Measurements from ENCODE around the gene ZNF688. TPM values are rescaled to one million over a fixed set of nuclear protein-coding genes. Genes with fewer than 3 reads are reported as not detected.

The ZNF688 gene
- total and polyA plus RNA-seq, 2 of the 13 experiments (the other 11 are each of a cell fraction or from before 2014, with no cell fraction given): 2.4 to 5.4 TPM

DNA sequence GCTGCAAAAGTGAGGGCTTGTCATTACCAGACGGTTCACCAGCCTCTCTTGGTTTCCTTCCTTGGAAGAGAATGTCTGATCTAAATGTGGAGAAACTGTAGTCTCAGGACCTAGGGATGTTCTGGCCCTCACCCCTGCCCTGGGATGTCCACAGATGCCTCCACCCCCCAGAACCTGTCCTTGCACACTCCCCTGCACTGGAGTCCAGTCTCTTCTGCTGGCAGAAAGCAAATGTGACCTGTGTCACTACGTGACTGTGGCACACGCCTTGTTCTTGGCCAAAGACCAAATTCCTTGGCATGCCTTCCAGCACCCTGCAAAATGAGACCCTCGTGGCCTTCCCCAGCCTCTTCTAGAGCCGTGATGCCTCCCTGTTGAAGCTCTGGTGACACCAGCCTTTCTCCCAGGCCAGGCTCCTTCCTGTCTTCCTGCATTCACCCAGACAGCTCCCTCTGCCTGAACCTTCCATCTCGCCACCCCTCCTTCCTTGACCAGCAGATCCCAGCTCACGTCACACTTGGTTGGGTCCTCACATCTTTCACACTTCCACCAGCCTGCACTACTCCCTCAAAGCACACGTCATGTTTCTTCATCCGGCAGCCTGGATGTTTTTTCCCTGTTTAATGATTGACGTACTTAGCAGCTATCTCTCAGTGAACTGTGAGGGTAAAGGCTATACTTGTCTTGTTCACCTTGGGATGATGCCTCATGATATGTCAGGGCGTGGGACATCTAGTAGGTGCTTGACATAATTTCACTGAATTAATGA lies 49.5 kb downstream of the ZNF688 start (continued):
- TF ChIP-seq TARDBP (CRISPR knock-in tag; IDR thresholded peaks at IDR 0.05) (peak; percentile 81; the same call in 1 of the 2 replicates), ZBTB21 (CRISPR knock-in tag; IDR thresholded peaks at IDR 0.05) (peak; percentile 99), ARHGAP35 (CRISPR knock-in tag; IDR thresholded peaks at IDR 0.05; ENCODE audit: borderline replicate concordance) (0 out of 2 replicates have a peak, but pooled peaks have one; percentile 40), NCOR1 (IDR thresholded peaks at IDR 0.05; ENCODE audit: borderline replicate concordance, low read length) (0 out of 2 replicates have a peak, but pooled peaks have one; percentile 18), LCORL (IDR thresholded peaks at IDR 0.05) (no peak), LCORL (CRISPR knock-in tag; IDR thresholded peaks at IDR 0.05) (0 out of 2 replicates have a peak, but pooled peaks have one; percentile 47), SPEN (CRISPR knock-in tag; IDR thresholded peaks at IDR 0.05; ENCODE audit: low read depth) (peak; percentile 11; the same call in 1 of the 2 replicates), ZNF326 (CRISPR knock-in tag; IDR thresholded peaks at IDR 0.05; ENCODE audit: borderline replicate concordance) (no peak)
- TF ChIP-seq, protein P1, sequence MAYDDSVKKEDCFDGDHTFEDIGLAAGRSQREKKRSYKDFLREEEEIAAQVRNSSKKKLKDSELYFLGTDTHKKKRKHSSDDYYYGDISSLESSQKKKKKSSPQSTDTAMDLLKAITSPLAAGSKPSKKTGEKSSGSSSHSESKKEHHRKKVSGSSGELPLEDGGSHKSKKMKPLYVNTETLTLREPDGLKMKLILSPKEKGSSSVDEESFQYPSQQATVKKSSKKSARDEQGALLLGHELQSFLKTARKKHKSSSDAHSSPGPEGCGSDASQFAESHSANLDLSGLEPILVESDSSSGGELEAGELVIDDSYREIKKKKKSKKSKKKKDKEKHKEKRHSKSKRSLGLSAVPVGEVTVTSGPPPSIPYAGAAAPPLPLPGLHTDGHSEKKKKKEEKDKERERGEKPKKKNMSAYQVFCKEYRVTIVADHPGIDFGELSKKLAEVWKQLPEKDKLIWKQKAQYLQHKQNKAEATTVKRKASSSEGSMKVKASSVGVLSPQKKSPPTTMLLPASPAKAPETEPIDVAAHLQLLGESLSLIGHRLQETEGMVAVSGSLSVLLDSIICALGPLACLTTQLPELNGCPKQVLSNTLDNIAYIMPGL (CRISPR knock-in tag; IDR thresholded peaks at IDR 0.05; ENCODE audit: borderline replicate concordance in 1 of 2, low read depth in 1 of 2): peak; percentile 22 to 54; a peak in 2 of 4 replicates
- TF ChIP-seq, protein P2, sequence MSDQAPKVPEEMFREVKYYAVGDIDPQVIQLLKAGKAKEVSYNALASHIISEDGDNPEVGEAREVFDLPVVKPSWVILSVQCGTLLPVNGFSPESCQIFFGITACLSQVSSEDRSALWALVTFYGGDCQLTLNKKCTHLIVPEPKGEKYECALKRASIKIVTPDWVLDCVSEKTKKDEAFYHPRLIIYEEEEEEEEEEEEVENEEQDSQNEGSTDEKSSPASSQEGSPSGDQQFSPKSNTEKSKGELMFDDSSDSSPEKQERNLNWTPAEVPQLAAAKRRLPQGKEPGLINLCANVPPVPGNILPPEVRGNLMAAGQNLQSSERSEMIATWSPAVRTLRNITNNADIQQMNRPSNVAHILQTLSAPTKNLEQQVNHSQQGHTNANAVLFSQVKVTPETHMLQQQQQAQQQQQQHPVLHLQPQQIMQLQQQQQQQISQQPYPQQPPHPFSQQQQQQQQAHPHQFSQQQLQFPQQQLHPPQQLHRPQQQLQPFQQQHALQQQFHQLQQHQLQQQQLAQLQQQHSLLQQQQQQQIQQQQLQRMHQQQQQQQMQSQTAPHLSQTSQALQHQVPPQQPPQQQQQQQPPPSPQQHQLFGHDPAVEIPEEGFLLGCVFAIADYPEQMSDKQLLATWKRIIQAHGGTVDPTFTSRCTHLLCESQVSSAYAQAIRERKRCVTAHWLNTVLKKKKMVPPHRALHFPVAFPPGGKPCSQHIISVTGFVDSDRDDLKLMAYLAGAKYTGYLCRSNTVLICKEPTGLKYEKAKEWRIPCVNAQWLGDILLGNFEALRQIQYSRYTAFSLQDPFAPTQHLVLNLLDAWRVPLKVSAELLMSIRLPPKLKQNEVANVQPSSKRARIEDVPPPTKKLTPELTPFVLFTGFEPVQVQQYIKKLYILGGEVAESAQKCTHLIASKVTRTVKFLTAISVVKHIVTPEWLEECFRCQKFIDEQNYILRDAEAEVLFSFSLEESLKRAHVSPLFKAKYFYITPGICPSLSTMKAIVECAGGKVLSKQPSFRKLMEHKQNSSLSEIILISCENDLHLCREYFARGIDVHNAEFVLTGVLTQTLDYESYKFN (CRISPR knock-in tag; conservative IDR thresholded peaks at IDR 0.05): peak; percentile 79
- TF ChIP-seq, protein P3, sequence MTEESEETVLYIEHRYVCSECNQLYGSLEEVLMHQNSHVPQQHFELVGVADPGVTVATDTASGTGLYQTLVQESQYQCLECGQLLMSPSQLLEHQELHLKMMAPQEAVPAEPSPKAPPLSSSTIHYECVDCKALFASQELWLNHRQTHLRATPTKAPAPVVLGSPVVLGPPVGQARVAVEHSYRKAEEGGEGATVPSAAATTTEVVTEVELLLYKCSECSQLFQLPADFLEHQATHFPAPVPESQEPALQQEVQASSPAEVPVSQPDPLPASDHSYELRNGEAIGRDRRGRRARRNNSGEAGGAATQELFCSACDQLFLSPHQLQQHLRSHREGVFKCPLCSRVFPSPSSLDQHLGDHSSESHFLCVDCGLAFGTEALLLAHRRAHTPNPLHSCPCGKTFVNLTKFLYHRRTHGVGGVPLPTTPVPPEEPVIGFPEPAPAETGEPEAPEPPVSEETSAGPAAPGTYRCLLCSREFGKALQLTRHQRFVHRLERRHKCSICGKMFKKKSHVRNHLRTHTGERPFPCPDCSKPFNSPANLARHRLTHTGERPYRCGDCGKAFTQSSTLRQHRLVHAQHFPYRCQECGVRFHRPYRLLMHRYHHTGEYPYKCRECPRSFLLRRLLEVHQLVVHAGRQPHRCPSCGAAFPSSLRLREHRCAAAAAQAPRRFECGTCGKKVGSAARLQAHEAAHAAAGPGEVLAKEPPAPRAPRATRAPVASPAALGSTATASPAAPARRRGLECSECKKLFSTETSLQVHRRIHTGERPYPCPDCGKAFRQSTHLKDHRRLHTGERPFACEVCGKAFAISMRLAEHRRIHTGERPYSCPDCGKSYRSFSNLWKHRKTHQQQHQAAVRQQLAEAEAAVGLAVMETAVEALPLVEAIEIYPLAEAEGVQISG (CRISPR knock-in tag; IDR thresholded peaks at IDR 0.05): peak; percentile 76

All from HepG2 (cell line).